Ovary (tissue), 9 donors: Measurements from ENCODE around the gene PMEPA1. TPM values are rescaled to one million over a fixed set of nuclear protein-coding genes. Genes with fewer than 3 reads are reported as not detected.

Experiments
- DNase-seq, 5 donors: peaks; one replicate each; pipeline ENCODE4 v3.0.0-alpha.2; 2019 to 2020
- H3K27ac ChIP-seq, 2 donors: fragments of 200-600 bp; one replicate each; pipeline versions ENCODE4 v1.5.1 to v1.8.0; 2019 to 2022
- H3K27me3 ChIP-seq: fragments of 200-600 bp; one replicate; pipeline ENCODE4 v1.8.0; 2022
- H3K36me3 ChIP-seq: fragments of 200-600 bp; sonication (generic); one replicate; pipeline ENCODE4 v1.5.1; 2019
- H3K4me1 ChIP-seq: one replicate; pipeline ENCODE4 v1.8.1; 2013; ENCODE audit warnings: mild to moderate bottlenecking, moderate library complexity; ENCODE audit not compliant: insufficient read depth
- H3K4me3 ChIP-seq: fragments of 200-600 bp; sonication (generic); one replicate; pipeline ENCODE4 v1.5.1; 2017
- H3K9me3 ChIP-seq, 2 donors: fragments of 200-600 bp in 1 of 2; sonication (generic) in 1 of 2; one replicate each; pipeline versions ENCODE4 v1.5.1 to v1.8.1; 2013 to 2019; ENCODE audit warnings: mild to moderate bottlenecking in 1 of 2, moderate library complexity in 1 of 2
- EP300 ChIP-seq: sonication (generic); formaldehyde crosslinking; IDR thresholded peaks from one replicate; pipeline ENCODE4 v1.6.1; 2017; ENCODE audit warnings: antibody characterized with exemption
- POLR2A ChIP-seq: fragments of 450-650 bp; IDR thresholded peaks from one replicate; pipeline ENCODE4 v1.6.1; 2017; ENCODE audit warnings: antibody characterized with exemption, mild to moderate bottlenecking, moderate library complexity
- WGBS, 3 donors: extraction: QIAGEN DNeasy Blood & Tissue Kit in 1 of 3; methylation state at CpG; one replicate each; pipeline versions ENCODE4 v1.1.5 to v1.1.7; 2013 to 2017; 5-methylcytosine and 5-hydroxymethylcytosine counted together
- intact Hi-C, 4 donors: fragments of 100-400 bp; cut with DNase I; formaldehyde crosslinking; loops; one replicate each; pipeline versions ENCODE4 v1.11.0 to v1.15.1; 2022 to 2023
- polyA plus RNA-seq, 2 donors: library from polyadenylated mRNA; stranded (reverse); fragments of 200-250 nt in 1 of 2; fragments of 350-450 nt in 1 of 2; fragmentation: Illumina TruSeq in 1 of 2; extraction: RNeasy Lipid Tissue Mini Kit (QIAGEN cat#74804) in 1 of 2; gene quantifications; one replicate each; pipeline ENCODE4 v1.2.3, GENCODE V29; 2013 to 2014
- total RNA-seq, 7 donors: library from RNA; depleted of rRNA in 2 of 7; stranded (reverse); fragments of >200 nt in 2 of 7; fragmentation: NEBNext Ultra II Directional in 3 of 7; extraction: Animal tissue kit (Norgen Biotek cat#: 25700) in 3 of 7; gene quantifications; one replicate each; pipeline versions ENCODE4 v1.1.0 to v1.2.4, GENCODE V29; 2016 to 2023
- TF ChIP-seq, protein P1 (sequence below), 3 donors: fragments of 450-650 bp in 2 of 3; fragments of 200-600 bp in 1 of 3; IDR thresholded peaks; one replicate each; pipeline versions ENCODE4 v1.5.1 to v1.8.0; 2016 to 2022; ENCODE audit warnings: antibody characterized with exemption in 3 of 3, mild to moderate bottlenecking in 1 of 3
- donor health status: DM: no; HTN: no; CAD: no; lungs with moderate emphysema.
- donor health status: DM: no; HTN: no; CAD: no.
- donor health status: Bipolar disorder and iron deficiency.
- donor health status: DM: yes; HTN: yes; CAD: no.
- donor health status: DM: no; HTN: no; CAD: no.
- donor health status: DM: yes; HTN: yes; CAD: no.

PMEPA1 gene
- total and polyA plus RNA-seq, 9 donors, result 2.7 to 73.4 (median 17.6) TPM

GRCh38 chr20:57672164-57672563 lies 37.7 kb downstream of the PMEPA1 start:
- TF ChIP-seq POLR2A (no peak), EP300 (no peak)
- TF ChIP-seq, protein P1, sequence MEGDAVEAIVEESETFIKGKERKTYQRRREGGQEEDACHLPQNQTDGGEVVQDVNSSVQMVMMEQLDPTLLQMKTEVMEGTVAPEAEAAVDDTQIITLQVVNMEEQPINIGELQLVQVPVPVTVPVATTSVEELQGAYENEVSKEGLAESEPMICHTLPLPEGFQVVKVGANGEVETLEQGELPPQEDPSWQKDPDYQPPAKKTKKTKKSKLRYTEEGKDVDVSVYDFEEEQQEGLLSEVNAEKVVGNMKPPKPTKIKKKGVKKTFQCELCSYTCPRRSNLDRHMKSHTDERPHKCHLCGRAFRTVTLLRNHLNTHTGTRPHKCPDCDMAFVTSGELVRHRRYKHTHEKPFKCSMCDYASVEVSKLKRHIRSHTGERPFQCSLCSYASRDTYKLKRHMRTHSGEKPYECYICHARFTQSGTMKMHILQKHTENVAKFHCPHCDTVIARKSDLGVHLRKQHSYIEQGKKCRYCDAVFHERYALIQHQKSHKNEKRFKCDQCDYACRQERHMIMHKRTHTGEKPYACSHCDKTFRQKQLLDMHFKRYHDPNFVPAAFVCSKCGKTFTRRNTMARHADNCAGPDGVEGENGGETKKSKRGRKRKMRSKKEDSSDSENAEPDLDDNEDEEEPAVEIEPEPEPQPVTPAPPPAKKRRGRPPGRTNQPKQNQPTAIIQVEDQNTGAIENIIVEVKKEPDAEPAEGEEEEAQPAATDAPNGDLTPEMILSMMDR (IDR thresholded peaks at IDR 0.05), result no peak
- H3K36me3 ChIP-seq, result no peaks in the 10 kb centered on the region
- no peak overlapping the region for H3K27ac ChIP-seq
- no peaks in the 10 kb centered on the region for H3K27me3 ChIP-seq
- WGBS, 3 donors, result 60 to 72% (median 69%) methylated on average over 26 of the region's 26 CpGs
- no peak overlapping the region for H3K4me3 ChIP-seq
- intact Hi-C loops, result no loop called here
- peaks cover 16% of the 10 kb centered on the region for H3K4me1 ChIP-seq
- DNase-seq, result peak in 3 of 5 donors; percentile 31 to 65 (median 49)
- H3K9me3 ChIP-seq, result no peaks in the 10 kb centered on the region

- intact Hi-C loops, result no loop called here
- H3K4me1 ChIP-seq, result peaks cover 12% of the 10 kb centered on the region
Observed at GRCh38 chr20:57671662-57672061, 38.2 kb downstream of the PMEPA1 start.

GRCh38 chr20:57671072-57671391 lies 38.8 kb downstream of the PMEPA1 start:
- no peak for DNase-seq
- 81 to 83% (median 81%) methylated on average over 10 of the region's 10 CpGs for WGBS, 3 donors
- Histone ChIP-seq H3K27me3 (no peaks in the 10 kb centered on the region), H3K4me3 (no peak overlapping the region), H3K36me3 (no peaks in the 10 kb centered on the region), H3K9me3 (no peaks in the 10 kb centered on the region), H3K27ac (no peak overlapping the region), H3K4me1 (peaks cover 7% of the 10 kb centered on the region)
- intact Hi-C loops, result no loop called here
- no peak for TF ChIP-seq POLR2A
- TF ChIP-seq, protein P1 (IDR thresholded peaks at IDR 0.05), result no peak
- no peak for TF ChIP-seq EP300

More at GRCh38 chr20:57671662-57672061, 38.2 kb downstream of the PMEPA1 start:
- Histone ChIP-seq H3K36me3 (no peaks in the 10 kb centered on the region), H3K9me3 (no peaks in the 10 kb centered on the region), H3K27me3 (no peaks in the 10 kb centered on the region), H3K4me3 (no peak overlapping the region), H3K27ac (no peak overlapping the region)
- no peak for TF ChIP-seq POLR2A
- no peak for TF ChIP-seq EP300
- TF ChIP-seq, protein P1 (IDR thresholded peaks at IDR 0.05), result no peak
- DNase-seq, result no peak
- WGBS, 3 donors, result 86 to 91% (median 90%) methylated on average over 4 of the region's 4 CpGs

- intact Hi-C loops, result no loop called here
- no peak for DNase-seq
- H3K27ac ChIP-seq, result no peak overlapping the region
- H3K9me3 ChIP-seq, result no peaks in the 10 kb centered on the region
- no peaks in the 10 kb centered on the region for H3K36me3 ChIP-seq
- WGBS, 3 donors, result 70 to 77% (median 73%) methylated on average over 21 of the region's 21 CpGs
- H3K4me3 ChIP-seq, result no peak overlapping the region
- H3K27me3 ChIP-seq, result no peaks in the 10 kb centered on the region
- TF ChIP-seq, protein P1 (IDR thresholded peaks at IDR 0.05), result no peak
- H3K4me1 ChIP-seq, result peaks cover 6% of the 10 kb centered on the region
Observed at GRCh38 chr20:57670288-57671071, 39.3 kb downstream of the PMEPA1 start.
